Measurements from ENCODE around the gene ZNF335. TPM values are rescaled to one million over a fixed set of nuclear protein-coding genes. Genes with fewer than 3 reads are reported as not detected.

The ZNF335 gene
- total and polyA plus RNA-seq, 2 of the 8 experiments (the other 6 are each of a cell fraction or from before 2014, with no cell fraction given): 12.4 to 14.6 TPM

- Histone ChIP-seq H3K23me2 (ENCODE audit: low read depth, low read length) (peaks cover 4% of the 10 kb centered on the region; the same call in 1 of the 2 replicates), H4K5ac (ENCODE audit: insufficient read length, low read depth, low read length) (no peak overlapping the region), H4K8ac (ENCODE audit: extremely low read depth, insufficient read depth, low read length) (peak overlapping the region; percentile 7; the same call in 1 of the 2 replicates), H2BK20ac (ENCODE audit: low read length) (no peak overlapping the region), H3K23ac (ENCODE audit: insufficient read length) (no peak overlapping the region), H2BK5ac (ENCODE audit: low read depth, low read length) (no peak overlapping the region), H3K9me3 (ENCODE audit: insufficient read depth in 2 of 2, low read depth in 1 of 2, low read length in 1 of 2) (no peaks in the 10 kb centered on the region), H3K4me2 (ENCODE audit: insufficient read depth in 1 of 2, low read depth in 2 of 2, low read length in 2 of 2) (peak overlapping the region; percentile 20 to 85), H2AFZ (ENCODE audit: low read length) (no peak overlapping the region), H3K56ac (replicated peaks; ENCODE audit: insufficient read length, low read depth, low read length) (no peak overlapping the region), H3K27me3 (replicated peaks in 1 of 4; ENCODE audit: control insufficient read depth in 3 of 4, extremely low read depth in 1 of 4, insufficient read depth in 3 of 4, low read length in 3 of 4) (peaks cover 0 to 7% (median 5%) of the 10 kb centered on the region in 4 experiments; a peak in 4 of 7 replicates), H3K27ac (ENCODE audit: low read depth, low read length) (no peak overlapping the region), H2AK5ac (ENCODE audit: low read depth, low read length) (no peak overlapping the region), H2BK15ac (ENCODE audit: low read length) (no peak overlapping the region), H3K36me3 (ENCODE audit: control insufficient read depth in 2 of 4, insufficient read depth in 4 of 4, low read length in 3 of 4) (no peaks in the 10 kb centered on the region), H4K91ac (replicated peaks; ENCODE audit: insufficient read length, low read length) (no peak overlapping the region), H2BK12ac (ENCODE audit: low read depth, low read length) (no peak overlapping the region), H3K18ac (ENCODE audit: extremely low read depth, low read length) (peak overlapping the region; percentile 60), H4K20me1 (replicated peaks in 1 of 2; ENCODE audit: control insufficient read depth in 1 of 2, insufficient read depth in 2 of 2, low read length in 2 of 2) (peaks cover 0 to 4% of the 10 kb centered on the region in 2 experiments), H3K14ac (ENCODE audit: insufficient read length) (no peak overlapping the region), H3K79me1 (ENCODE audit: low read depth, low read length) (no peaks in the 10 kb centered on the region), H3K9ac (replicated peaks in 1 of 4; ENCODE audit: extremely low read depth in 1 of 4, low read depth in 3 of 4, low read length in 3 of 4) (no peak overlapping the region), H3K79me2 (ENCODE audit: control insufficient read depth in 1 of 2, insufficient read depth in 2 of 2, low read length in 2 of 2) (no peaks in the 10 kb centered on the region), H3K4me1 (replicated peaks in 1 of 4; ENCODE audit: control insufficient read depth in 3 of 4, insufficient read depth in 4 of 4, low read length in 3 of 4) (peaks cover under 1 to 10% (median 5%) of the 10 kb centered on the region in 4 experiments; a peak in 6 of 7 replicates), H2BK120ac (replicated peaks; ENCODE audit: low read depth, low read length) (no peak overlapping the region), H3K4ac (replicated peaks; ENCODE audit: insufficient read length, low read depth, low read length) (no peak overlapping the region), H3K4me3 (ENCODE audit: extremely low read depth in 1 of 4, insufficient read depth in 2 of 4, low read depth in 3 of 4, low read length in 4 of 4) (peak overlapping the region; percentile 8 to 60 (median 24); a peak in 5 of 8 replicates)
- FAIRE-seq (no peak), DNase-seq (ENCODE audit: low read depth in 1 of 2, low spot score in 2 of 2) (no peak)
- CTCF ChIA-PET (ENCODE audit: partially characterized antibody): interaction anchor here (0.7 to 5.0 kb wide), 37 partner anchors 11 to 719 kb away, joined by 3 to 156 read pairs (median 4); partner anchors contain the start of genes CD40, SLC12A5 and ZNF335
- POLR2A ChIA-PET (ENCODE audit: partially characterized antibody): interaction anchor here (0.9 to 3.2 kb wide), 8 partner anchors 9 to 75 kb away, joined by 3 to 12 read pairs (median 4); partner anchors contain the start of genes SLC12A5 and ZNF335
- TF ChIP-seq RBBP5 (IDR thresholded peaks at IDR 0.05; ENCODE audit: borderline replicate concordance, low read depth, low read length) (0 out of 2 replicates have a peak, but pooled peaks have one; percentile 1), SIN3A (conservative IDR thresholded peaks at IDR 0.05 in 1 of 2, IDR thresholded peaks at IDR 0.05 in 1 of 2; ENCODE audit: low read depth in 1 of 2, low read length in 2 of 2) (no peak)
- WGBS, 2 experiments (ENCODE audit: extremely low coverage in 1 of 2, insufficient coverage in 1 of 2, insufficient read length in 1 of 2, insufficient replicate concordance in 2 of 2, low coverage in 1 of 2, low lambda C conversion rate in 2 of 2, missing lambda C conversion rate in 1 of 2): 40% methylated on average over 19 of the region's 29 CpGs; no CpG with 5 or more reads in 1 of the 2 experiments
Measured at GRCh38 chr20:46013322-46013828, 41.4 kb upstream of the ZNF335 start.

All from H1 (cell line).